ENCODE measurements around the gene PNPLA8. TPM values are rescaled to one million over a fixed set of nuclear protein-coding genes. Genes with fewer than 3 reads are reported as not detected.

PNPLA8 gene
- total and polyA plus RNA-seq, 2 donors (not counting 3 experiments of a cell fraction or from before 2014, with no cell fraction given), result 5.9 to 19.9 TPM

DNA sequence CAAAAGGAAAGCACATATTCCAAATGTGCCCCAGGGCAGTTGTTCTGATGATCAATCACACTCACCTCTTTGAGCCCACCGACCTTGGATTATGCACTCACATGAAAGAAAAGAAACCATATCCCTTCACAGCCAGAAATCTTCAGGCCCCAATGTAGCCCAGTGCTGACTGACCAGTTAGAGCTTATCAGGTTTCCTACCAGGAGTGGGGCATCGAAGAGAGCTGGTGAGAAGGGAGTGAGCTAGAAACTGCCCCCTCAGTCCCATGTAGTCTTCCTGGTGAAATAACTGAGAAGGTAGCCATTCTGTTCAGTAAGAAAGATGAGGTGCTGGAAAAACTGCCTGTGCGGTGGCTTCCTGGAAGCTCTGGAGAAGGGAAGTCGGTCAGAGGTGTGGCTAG lies 101.9 kb downstream of the PNPLA8 start:
- ChIA-PET POLR2A (no interaction called here), CTCF (interaction anchor here (1.1 kb wide), 2 partner anchors 9 to 30 kb away, joined by 3 read pairs; no protein-coding TSS in a partner anchor)
- H3K27me3 ChIP-seq (ENCODE audit: control insufficient read depth in 2 of 2, insufficient read depth in 2 of 2, low read length in 2 of 2), result no peaks in the 10 kb centered on the region
- peaks cover 38% of the 10 kb centered on the region for H3K4me1 ChIP-seq (ENCODE audit: control insufficient read depth, extremely low read depth, insufficient read depth, low read length)
- BruUV-seq (replicated peaks), result no TSS peak
- FAIRE-seq (no peak), DNase-seq (ENCODE audit: low read depth, low spot score) (no peak)
- H4K20me1 ChIP-seq (replicated peaks; ENCODE audit: control insufficient read depth, extremely low read depth, insufficient read depth, low read length), result no peaks in the 10 kb centered on the region
- H3K4me3 ChIP-seq (replicated peaks in 1 of 3; ENCODE audit: insufficient read depth in 1 of 3, low read depth in 1 of 3, low read length in 3 of 3), result no peak overlapping the region
- H3K4me2 ChIP-seq (ENCODE audit: insufficient read depth, low read length), result no peak overlapping the region
- H3K79me2 ChIP-seq (ENCODE audit: control insufficient read depth, insufficient read depth, low read length), result peaks cover 66% of the 10 kb centered on the region
- H3K9ac ChIP-seq (replicated peaks; ENCODE audit: extremely low read depth, insufficient read depth, low read length), result no peak overlapping the region
- H3K27ac ChIP-seq (ENCODE audit: insufficient read depth, low read depth, low read length), result no peak overlapping the region
- no peaks in the 10 kb centered on the region for H3K36me3 ChIP-seq (ENCODE audit: control insufficient read depth in 2 of 2, extremely low read depth in 1 of 2, insufficient read depth in 2 of 2, low read length in 2 of 2)
- TF ChIP-seq, protein P1, sequence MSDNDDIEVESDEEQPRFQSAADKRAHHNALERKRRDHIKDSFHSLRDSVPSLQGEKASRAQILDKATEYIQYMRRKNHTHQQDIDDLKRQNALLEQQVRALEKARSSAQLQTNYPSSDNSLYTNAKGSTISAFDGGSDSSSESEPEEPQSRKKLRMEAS (IDR thresholded peaks at IDR 0.05; ENCODE audit: insufficient read depth, insufficient read length), result no peak
- TF ChIP-seq JUN (IDR thresholded peaks at IDR 0.05; ENCODE audit: borderline replicate concordance, insufficient read depth, insufficient read length, low read depth), result no peak
- TF ChIP-seq EZH2 (IDR thresholded peaks at IDR 0.05; ENCODE audit: borderline replicate concordance, low read depth, low read length, severe bottlenecking), result no peak
- TF ChIP-seq POLR2AphosphoS5 (IDR thresholded peaks at IDR 0.05; ENCODE audit: insufficient read depth, low read depth, low read length), result no peak
- TF ChIP-seq, protein P2, sequence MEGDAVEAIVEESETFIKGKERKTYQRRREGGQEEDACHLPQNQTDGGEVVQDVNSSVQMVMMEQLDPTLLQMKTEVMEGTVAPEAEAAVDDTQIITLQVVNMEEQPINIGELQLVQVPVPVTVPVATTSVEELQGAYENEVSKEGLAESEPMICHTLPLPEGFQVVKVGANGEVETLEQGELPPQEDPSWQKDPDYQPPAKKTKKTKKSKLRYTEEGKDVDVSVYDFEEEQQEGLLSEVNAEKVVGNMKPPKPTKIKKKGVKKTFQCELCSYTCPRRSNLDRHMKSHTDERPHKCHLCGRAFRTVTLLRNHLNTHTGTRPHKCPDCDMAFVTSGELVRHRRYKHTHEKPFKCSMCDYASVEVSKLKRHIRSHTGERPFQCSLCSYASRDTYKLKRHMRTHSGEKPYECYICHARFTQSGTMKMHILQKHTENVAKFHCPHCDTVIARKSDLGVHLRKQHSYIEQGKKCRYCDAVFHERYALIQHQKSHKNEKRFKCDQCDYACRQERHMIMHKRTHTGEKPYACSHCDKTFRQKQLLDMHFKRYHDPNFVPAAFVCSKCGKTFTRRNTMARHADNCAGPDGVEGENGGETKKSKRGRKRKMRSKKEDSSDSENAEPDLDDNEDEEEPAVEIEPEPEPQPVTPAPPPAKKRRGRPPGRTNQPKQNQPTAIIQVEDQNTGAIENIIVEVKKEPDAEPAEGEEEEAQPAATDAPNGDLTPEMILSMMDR (IDR thresholded peaks at IDR 0.05; ENCODE audit: extremely low read depth in 1 of 2, insufficient read depth in 1 of 2, low read depth in 1 of 2, low read length in 2 of 2), result no peak
- TF ChIP-seq POLR2A (IDR thresholded peaks at IDR 0.05; ENCODE audit: low read depth, low read length), result no peak
- TF ChIP-seq FOS (IDR thresholded peaks at IDR 0.05; ENCODE audit: borderline replicate concordance, insufficient read depth, low read length), result no peak
- TF ChIP-seq GATA2 (IDR thresholded peaks at IDR 0.05; ENCODE audit: insufficient read depth, insufficient read length, low read depth, low read length), result no peak
- TF ChIP-seq MYC (IDR thresholded peaks at IDR 0.05; ENCODE audit: low read depth, low read length), result no peak
- no peaks in the 10 kb centered on the region for H3K9me3 ChIP-seq (replicated peaks; ENCODE audit: control insufficient read depth, insufficient read depth, low read length)
- H2AFZ ChIP-seq (ENCODE audit: low read depth, low read length), result no peak overlapping the region
- dilution Hi-C loops (cut with MboI; ENCODE audit: extremely low pct_ligation_motif_present, low sequenced_read_pairs) (no loop called here), intact Hi-C loops (cut with micrococcal nuclease) (loop anchor here (5.0 kb wide), 1 partner anchor 422 kb away; the partner anchor contains the start of gene LAMB1)
- no peaks in the 10 kb centered on the region for H3K9me1 ChIP-seq (replicated peaks; ENCODE audit: control insufficient read depth, extremely low read depth, insufficient read depth, low read length)

All from endothelial cell of umbilical vein (primary cell).